A673 (cell line): ENCODE measurements around the gene NLN. TPM values are rescaled to one million over a fixed set of nuclear protein-coding genes. Genes with fewer than 3 reads are reported as not detected.
"Not testable (repeated sequence)": the region's sequence is repeated elsewhere in the genome, so short reads cannot be mapped to it uniquely, and the experiment has no call there.

Experiments
- BruUV-seq: library from RNA; stranded (reverse); fragments of 400-500 nt; replicated peaks from 2 replicates; lab custom pipeline; 2021; lab: Mats Ljungman, UMichigan
- CTCF ChIA-PET: fragments of 300-600 bp; sonication (Branson Sonifier 250); formaldehyde crosslinking; loops from one replicate; lab custom pipeline; 2022; ENCODE audit warnings: antibody characterized with exemption; lab: Charles Lee
- POLR2A ChIA-PET: fragments of 300-600 bp; sonication (Branson Sonifier 250); formaldehyde crosslinking; loops from one replicate; lab custom pipeline; 2022; ENCODE audit warnings: antibody characterized with exemption; ENCODE audit not compliant: low non-redundant PET; lab: Charles Lee
- DNase-seq: peaks from one replicate; pipeline ENCODE4 v3.0.0-alpha.2; 2015; ENCODE audit warnings: low spot score
- H3K27ac ChIP-seq: fragments of 200-600 bp; sonication (generic); 2 replicates; pipeline ENCODE4 v1.5.1; 2016; ENCODE audit warnings: mixed run types, low read depth, mild to moderate bottlenecking, mixed read lengths, antibody characterized with exemption, low read length; ENCODE audit not compliant: poor library complexity, severe bottlenecking
- H3K27me3 ChIP-seq: fragments of 200-600 bp; sonication (generic); replicated peaks from 2 replicates; pipeline ENCODE4 v1.6.1; 2017; ENCODE audit warnings: mixed run types, low read depth, mild to moderate bottlenecking, mixed read lengths, antibody characterized with exemption, low read length; ENCODE audit not compliant: insufficient read depth, poor library complexity
- H3K36me3 ChIP-seq: fragments of 200-600 bp; sonication (generic); 2 replicates; pipeline ENCODE4 v1.6.1; 2016; ENCODE audit warnings: mixed run types, mild to moderate bottlenecking, mixed read lengths, antibody characterized with exemption, low read length; ENCODE audit not compliant: insufficient read depth, poor library complexity, severe bottlenecking
- H3K4me1 ChIP-seq: fragments of 200-600 bp; sonication (generic); 2 replicates; pipeline ENCODE4 v1.6.1; 2017; ENCODE audit warnings: mixed run types, mild to moderate bottlenecking, mixed read lengths, antibody characterized with exemption, low read length; ENCODE audit not compliant: insufficient read depth, poor library complexity, severe bottlenecking
- H3K4me3 ChIP-seq: fragments of 200-600 bp; sonication (generic); 2 replicates; pipeline ENCODE4 v1.5.1; 2016; ENCODE audit warnings: low read depth, mixed run types, mild to moderate bottlenecking, mixed read lengths, low read length; ENCODE audit not compliant: poor library complexity, severe bottlenecking
- H3K9me3 ChIP-seq: fragments of 200-600 bp; sonication (generic); 2 replicates; pipeline ENCODE4 v1.6.1; 2016; ENCODE audit warnings: mixed run types, low read depth, mild to moderate bottlenecking, mixed read lengths, antibody characterized with exemption, low read length; ENCODE audit not compliant: poor library complexity, severe bottlenecking
- CTCF ChIP-seq: fragments of 300-800, 200-600 bp; sonication (generic); conservative IDR thresholded peaks from 2 replicates; pipeline ENCODE4 v1.5.1; 2017; ENCODE audit warnings: low read depth, mild to moderate bottlenecking, antibody characterized with exemption, low read length, moderate library complexity, mixed read lengths
- EZH2 ChIP-seq: fragments of 200-600 bp; sonication (generic); IDR thresholded peaks from 2 replicates; pipeline ENCODE4 v1.6.1; 2017; ENCODE audit warnings: borderline replicate concordance, low read depth, mild to moderate bottlenecking, mixed read lengths, antibody characterized with exemption, low read length; ENCODE audit not compliant: poor library complexity, severe bottlenecking
- intact Hi-C: fragments of 100-400 bp; cut with micrococcal nuclease; formaldehyde crosslinking; loops from one replicate; pipeline ENCODE4 v1.10.0; 2022; ENCODE audit not compliant: unreplicated experiment
- total RNA-seq: library from RNA; stranded (reverse); gene quantifications from 2 replicates; pipeline ENCODE4 v1.2.3, GENCODE V29; 2021

NLN gene
- total RNA-seq, 1 experiment from 2014 or later = 99.9 TPM

DNA sequence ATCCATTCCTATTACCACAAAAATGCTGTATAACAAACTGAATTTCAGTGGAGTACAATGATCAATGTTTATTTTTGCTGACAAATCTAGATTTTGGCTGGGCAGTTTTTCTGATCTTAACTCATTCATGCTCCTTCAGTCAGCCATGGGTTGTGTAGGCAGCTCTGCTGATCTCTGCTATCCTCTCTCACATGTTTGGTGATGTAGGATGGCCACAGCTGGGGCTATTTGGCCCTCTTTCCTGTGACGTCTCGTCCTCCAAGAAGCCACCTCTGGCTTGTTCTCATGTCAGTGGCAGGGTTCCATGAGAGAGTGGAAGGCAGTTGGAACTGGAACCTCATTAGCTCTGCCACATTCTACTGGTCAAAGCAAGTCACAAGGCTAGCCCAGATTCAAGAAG, 8.9 kb downstream of the NLN start:
- no peak overlapping the region for H3K4me3 ChIP-seq
- TF ChIP-seq EZH2 (no peak), CTCF (no peak)
- ChIA-PET POLR2A (no interaction called here), CTCF (no interaction called here)
- H3K27ac ChIP-seq = no peak overlapping the region
- H3K36me3 ChIP-seq = no peaks in the 10 kb centered on the region
- H3K27me3 ChIP-seq = no peaks in the 10 kb centered on the region
- no peaks in the 10 kb centered on the region for H3K4me1 ChIP-seq
- BruUV-seq = no TSS peak
- H3K9me3 ChIP-seq = no peaks in the 10 kb centered on the region
- intact Hi-C loops = no loop called here
- DNase-seq = no peak

GRCh38 chr5:65732046-65732445, 10.0 kb downstream of the NLN start:
- POLR2A ChIA-PET, H3K27me3 ChIP-seq, BruUV-seq, CTCF ChIA-PET, intact Hi-C loops, DNase-seq, H3K9me3 ChIP-seq, H3K4me3 ChIP-seq, H3K4me1 ChIP-seq, H3K36me3 ChIP-seq, H3K27ac ChIP-seq: not testable (repeated sequence)

DNA sequence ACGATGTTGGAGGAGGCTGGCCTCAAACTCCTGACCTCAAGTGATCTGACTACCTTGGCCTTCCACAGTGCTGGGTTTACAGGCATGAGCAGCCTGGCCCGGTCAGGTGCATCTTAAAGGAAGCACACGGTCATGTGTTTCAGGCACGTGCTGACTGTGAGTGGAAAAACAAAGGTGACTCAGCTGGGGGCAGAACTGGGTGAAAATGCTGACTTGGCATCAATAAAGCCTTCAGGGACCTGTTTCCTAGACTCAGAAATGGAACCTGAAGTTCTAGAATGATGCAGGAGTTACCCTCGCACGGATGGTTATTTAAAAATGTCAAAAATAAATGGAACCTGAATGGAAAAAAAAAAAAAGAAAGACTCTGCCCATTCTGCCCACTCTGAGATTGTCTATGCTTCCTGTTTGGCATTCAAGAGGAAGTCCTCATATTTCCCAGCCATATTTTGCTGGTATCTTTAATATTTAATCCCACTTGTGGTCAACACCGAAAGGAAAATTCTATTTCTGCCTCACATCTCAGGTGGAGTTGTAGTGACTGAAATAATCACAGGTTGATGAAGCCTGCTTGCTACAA, 12.3 kb downstream of the NLN start:
- DNase-seq, H3K9me3 ChIP-seq, CTCF ChIA-PET, H3K36me3 ChIP-seq, H3K4me3 ChIP-seq, H3K27ac ChIP-seq, POLR2A ChIA-PET, BruUV-seq, H3K4me1 ChIP-seq, H3K27me3 ChIP-seq, intact Hi-C loops: not testable (repeated sequence)

DNA sequence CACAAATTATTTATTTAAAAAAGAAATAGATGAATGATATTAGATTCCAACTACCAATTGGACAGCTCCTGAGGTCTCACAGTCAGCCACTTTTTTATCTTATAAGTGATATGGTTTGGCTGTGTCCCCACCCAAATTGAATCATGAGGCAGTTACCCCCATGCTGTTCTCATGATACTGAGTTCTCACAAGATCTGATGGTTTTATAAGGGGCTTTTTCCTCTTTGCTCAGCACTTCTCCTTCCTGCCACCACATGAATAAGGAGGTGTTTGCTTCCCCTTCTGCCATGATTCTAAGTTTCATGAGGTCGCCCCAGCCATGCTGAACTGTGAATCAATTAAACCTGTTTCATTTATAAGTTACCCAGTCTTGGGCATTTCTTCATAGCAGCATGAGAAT, 12.9 kb downstream of the NLN start:
- Histone ChIP-seq H3K4me3 (no peak overlapping the region), H3K4me1 (no peaks in the 10 kb centered on the region), H3K9me3 (no peaks in the 10 kb centered on the region), H3K27me3 (no peaks in the 10 kb centered on the region), H3K27ac (no peak overlapping the region), H3K36me3 (no peaks in the 10 kb centered on the region)
- intact Hi-C loops = no loop called here
- no peak for TF ChIP-seq EZH2
- no peak for TF ChIP-seq CTCF
- BruUV-seq = no TSS peak
- no peak for DNase-seq
- POLR2A ChIA-PET = no interaction called here
- CTCF ChIA-PET = no interaction called here
